ENCODE results near the gene OXTR. TPM values are rescaled to one million over a fixed set of nuclear protein-coding genes. Genes with fewer than 3 reads are reported as not detected.

The OXTR gene
- total and polyA plus RNA-seq, 2 of the 13 experiments (the other 11 are each of a cell fraction or from before 2014, with no cell fraction given): 0.36 to 0.95 TPM

DNA sequence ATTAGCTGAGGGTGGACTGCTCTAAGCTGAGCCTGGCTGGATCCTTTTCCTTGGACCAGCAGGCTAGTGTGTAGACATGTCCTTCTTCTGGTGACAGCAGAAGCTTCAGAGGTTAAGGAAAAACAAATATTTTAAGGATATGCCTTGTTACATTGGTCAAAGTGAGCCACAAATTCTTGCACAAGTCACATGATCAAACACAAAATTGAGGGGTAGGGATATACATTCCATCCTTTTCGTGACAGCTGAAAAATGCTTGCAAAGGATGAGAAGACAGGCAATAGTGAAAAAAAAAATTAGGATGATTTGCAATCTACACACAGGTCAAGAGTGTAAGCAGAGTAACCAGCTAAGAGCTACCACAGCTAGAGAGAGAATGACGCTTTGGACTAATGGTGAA lies 21.1 kb upstream of the OXTR start:
- no peak overlapping the region for H3K4me2 ChIP-seq (ENCODE audit: low read depth, low read length)
- H3K4me1 ChIP-seq (ENCODE audit: insufficient read depth, low read length): no peaks in the 10 kb centered on the region
- H3K36me3 ChIP-seq (replicated peaks in 1 of 2; ENCODE audit: control insufficient read depth in 1 of 2, insufficient read depth in 2 of 2, low read length in 2 of 2): no peaks in the 10 kb centered on the region
- ChIA-PET CTCF (ENCODE audit: low intra/inter-chr PET ratio, low total read pairs) (no interaction called here), POLR2A (no interaction called here)
- 46% methylated on average over 2 of the region's 2 CpGs for WGBS (ENCODE audit: low lambda C conversion rate)
- in situ Hi-C loops (cut with HindIII; ENCODE audit: extremely low pct_ligation_motif_present, low pct_unique_long_range_greater_than_20kb) (no loop called here), intact Hi-C loops (cut with micrococcal nuclease; ENCODE audit: unreplicated experiment) (no loop called here)
- no TSS peak for BruUV-seq (replicated peaks)
- no peak overlapping the region for H3K27ac ChIP-seq (ENCODE audit: extremely low read length, insufficient read depth, low read length)
- ATAC-seq (no peak), DNase-seq (ENCODE audit: low spot score) (no peak), FAIRE-seq (no peak)
- no peaks in the 10 kb centered on the region for H4K20me1 ChIP-seq (ENCODE audit: insufficient read depth, low read length)
- no peak for TF ChIP-seq KLF9 (CRISPR knock-in tag; IDR thresholded peaks at IDR 0.05; ENCODE audit: low read depth)
- TF ChIP-seq ZNF10 (CRISPR knock-in tag; IDR thresholded peaks at IDR 0.05; ENCODE audit: borderline replicate concordance, low read depth): no peak
- TF ChIP-seq RXRA (CRISPR knock-in tag; IDR thresholded peaks at IDR 0.05): no peak
- TF ChIP-seq, protein P1, sequence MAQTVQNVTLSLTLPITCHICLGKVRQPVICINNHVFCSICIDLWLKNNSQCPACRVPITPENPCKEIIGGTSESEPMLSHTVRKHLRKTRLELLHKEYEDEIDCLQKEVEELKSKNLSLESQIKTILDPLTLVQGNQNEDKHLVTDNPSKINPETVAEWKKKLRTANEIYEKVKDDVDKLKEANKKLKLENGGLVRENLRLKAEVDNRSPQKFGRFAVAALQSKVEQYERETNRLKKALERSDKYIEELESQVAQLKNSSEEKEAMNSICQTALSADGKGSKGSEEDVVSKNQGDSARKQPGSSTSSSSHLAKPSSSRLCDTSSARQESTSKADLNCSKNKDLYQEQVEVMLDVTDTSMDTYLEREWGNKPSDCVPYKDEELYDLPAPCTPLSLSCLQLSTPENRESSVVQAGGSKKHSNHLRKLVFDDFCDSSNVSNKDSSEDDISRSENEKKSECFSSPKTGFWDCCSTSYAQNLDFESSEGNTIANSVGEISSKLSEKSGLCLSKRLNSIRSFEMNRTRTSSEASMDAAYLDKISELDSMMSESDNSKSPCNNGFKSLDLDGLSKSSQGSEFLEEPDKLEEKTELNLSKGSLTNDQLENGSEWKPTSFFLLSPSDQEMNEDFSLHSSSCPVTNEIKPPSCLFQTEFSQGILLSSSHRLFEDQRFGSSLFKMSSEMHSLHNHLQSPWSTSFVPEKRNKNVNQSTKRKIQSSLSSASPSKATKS (CRISPR knock-in tag; IDR thresholded peaks at IDR 0.05): no peak
- TF ChIP-seq ZNF572 (CRISPR knock-in tag; IDR thresholded peaks at IDR 0.05): no peak
- no peak for TF ChIP-seq THAP9 (CRISPR knock-in tag; IDR thresholded peaks at IDR 0.05; ENCODE audit: borderline replicate concordance)
- no peak for TF ChIP-seq MTF2 (CRISPR knock-in tag; IDR thresholded peaks at IDR 0.05; ENCODE audit: borderline replicate concordance)
- no peak for TF ChIP-seq FOXA3 (CRISPR knock-in tag; IDR thresholded peaks at IDR 0.05)
- no peak for TF ChIP-seq PITX1 (CRISPR knock-in tag; IDR thresholded peaks at IDR 0.05)
- TF ChIP-seq BORCS8-MEF2B (CRISPR knock-in tag; IDR thresholded peaks at IDR 0.05): no peak
- TF ChIP-seq FIP1L1 (IDR thresholded peaks at IDR 0.05; ENCODE audit: borderline replicate concordance, insufficient read depth, low read depth, low read length): no peak
- TF ChIP-seq ISL2 (CRISPR knock-in tag; IDR thresholded peaks at IDR 0.05): no peak
- no peak for TF ChIP-seq CBX1 (IDR thresholded peaks at IDR 0.05; ENCODE audit: low read depth)
- TF ChIP-seq ZNF468 (CRISPR knock-in tag; IDR thresholded peaks at IDR 0.05): no peak
- no peak for TF ChIP-seq ZNF333 (CRISPR knock-in tag; IDR thresholded peaks at IDR 0.05; ENCODE audit: borderline replicate concordance)
- no peaks in the 10 kb centered on the region for H3K9me3 ChIP-seq (ENCODE audit: low read length)
- no peaks in the 10 kb centered on the region for H3K27me3 ChIP-seq (ENCODE audit: control insufficient read depth in 1 of 2, insufficient read depth in 2 of 2, low read length in 2 of 2)
- H3K79me2 ChIP-seq (ENCODE audit: insufficient read depth, low read length): no peaks in the 10 kb centered on the region
- H3K4me3 ChIP-seq (replicated peaks in 1 of 3; ENCODE audit: insufficient read depth in 1 of 3, low read depth in 2 of 3, low read length in 3 of 3): no peak overlapping the region
- H2AFZ ChIP-seq (ENCODE audit: low read length): no peak overlapping the region
- H3K9ac ChIP-seq (ENCODE audit: insufficient read depth, low read depth, low read length): no peak overlapping the region
